ENCODE results near the gene ADGRF1.

Gene ADGRF1

DNA sequence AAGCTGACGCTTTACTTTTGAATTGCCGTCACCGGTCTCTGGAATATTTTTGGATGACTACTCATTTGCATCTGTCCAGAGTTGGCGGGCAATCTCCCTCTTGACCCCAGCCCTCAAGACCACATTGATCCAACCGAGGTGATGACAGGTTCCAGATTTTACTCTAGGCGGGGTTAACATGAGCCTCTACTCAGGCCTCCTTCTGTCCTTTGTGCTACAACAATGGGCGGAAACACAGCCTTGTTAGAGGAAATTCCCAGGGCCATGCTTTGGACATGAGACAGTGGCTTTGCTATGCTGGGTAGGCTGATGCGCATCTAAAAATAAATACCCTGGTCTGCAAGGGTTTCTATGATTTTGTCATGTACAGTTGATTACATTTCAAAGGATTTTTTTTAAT is 93.4 kb downstream of the ADGRF1 start:
- no peak overlapping the region for H3K9ac ChIP-seq (ENCODE audit: low read length)
- H3K9me3 ChIP-seq (ENCODE audit: insufficient read depth, low read length), result no peaks in the 10 kb centered on the region
- TF ChIP-seq, protein P1, sequence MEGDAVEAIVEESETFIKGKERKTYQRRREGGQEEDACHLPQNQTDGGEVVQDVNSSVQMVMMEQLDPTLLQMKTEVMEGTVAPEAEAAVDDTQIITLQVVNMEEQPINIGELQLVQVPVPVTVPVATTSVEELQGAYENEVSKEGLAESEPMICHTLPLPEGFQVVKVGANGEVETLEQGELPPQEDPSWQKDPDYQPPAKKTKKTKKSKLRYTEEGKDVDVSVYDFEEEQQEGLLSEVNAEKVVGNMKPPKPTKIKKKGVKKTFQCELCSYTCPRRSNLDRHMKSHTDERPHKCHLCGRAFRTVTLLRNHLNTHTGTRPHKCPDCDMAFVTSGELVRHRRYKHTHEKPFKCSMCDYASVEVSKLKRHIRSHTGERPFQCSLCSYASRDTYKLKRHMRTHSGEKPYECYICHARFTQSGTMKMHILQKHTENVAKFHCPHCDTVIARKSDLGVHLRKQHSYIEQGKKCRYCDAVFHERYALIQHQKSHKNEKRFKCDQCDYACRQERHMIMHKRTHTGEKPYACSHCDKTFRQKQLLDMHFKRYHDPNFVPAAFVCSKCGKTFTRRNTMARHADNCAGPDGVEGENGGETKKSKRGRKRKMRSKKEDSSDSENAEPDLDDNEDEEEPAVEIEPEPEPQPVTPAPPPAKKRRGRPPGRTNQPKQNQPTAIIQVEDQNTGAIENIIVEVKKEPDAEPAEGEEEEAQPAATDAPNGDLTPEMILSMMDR (IDR thresholded peaks at IDR 0.05; ENCODE audit: low read depth, low read length), result no peak
- TF ChIP-seq EZH2phosphoT487 (IDR thresholded peaks at IDR 0.05; ENCODE audit: low read depth), result no peak
- no peaks in the 10 kb centered on the region for H3K36me3 ChIP-seq (replicated peaks; ENCODE audit: low read depth, low read length)
- peaks cover 51% of the 10 kb centered on the region for H3K27me3 ChIP-seq (ENCODE audit: low read depth, low read length)
- no peaks in the 10 kb centered on the region for H4K20me1 ChIP-seq (ENCODE audit: insufficient read depth, low read length)
- H3K27ac ChIP-seq (ENCODE audit: low read length), result no peak overlapping the region
- no peaks in the 10 kb centered on the region for H3K79me2 ChIP-seq (ENCODE audit: low read length)
- H3K4me2 ChIP-seq (ENCODE audit: low read length), result no peak overlapping the region
- no peak overlapping the region for H2AFZ ChIP-seq (ENCODE audit: low read depth, low read length)
- H3K4me1 ChIP-seq (ENCODE audit: low read length), result no peaks in the 10 kb centered on the region
- no peak overlapping the region for H3K4me3 ChIP-seq (ENCODE audit: low read length)

Data from OCI-LY3 (cell line).